ENCODE results near the gene PCDHGB3. TPM values are rescaled to one million over a fixed set of nuclear protein-coding genes. Genes with fewer than 3 reads are reported as not detected.
"Not testable (repeated sequence)": the region's sequence is repeated elsewhere in the genome, so short reads cannot be mapped to it uniquely, and the experiment has no call there.

PCDHGB3 gene
- 1.4 and 1.6 TPM in 2 replicates for total RNA-seq (2014; rRNA removed)
- 0.35 TPM for polyA plus RNA-seq (2012)

GRCh38 chr5:141369994-141370848 is at the start of gene PCDHGB3:
Gene PCDHGB3 (plus strand): TSS chr5:141370242. CDS start chr5:141370395, 153 bp downstream.
- DNase-seq (ENCODE audit: low read depth) = no peak

DNA sequence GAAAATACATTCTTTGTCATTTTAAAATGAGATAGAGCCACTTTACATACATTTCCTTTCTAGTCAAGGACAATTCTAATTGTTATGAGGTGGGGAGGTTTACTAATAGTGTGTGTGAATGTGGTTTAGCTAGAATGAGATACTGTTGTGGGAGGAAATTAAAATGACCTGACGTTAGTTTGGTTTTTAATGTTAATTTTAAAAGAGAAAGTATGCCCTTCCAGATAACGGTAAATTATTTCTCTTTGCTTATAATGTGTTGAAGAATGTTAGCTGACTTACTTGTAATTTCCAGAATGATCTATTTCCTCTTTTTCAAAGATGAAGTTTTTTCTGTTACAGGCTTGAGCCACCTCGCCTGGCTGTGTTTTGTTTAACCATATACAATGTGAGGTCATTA is 47.8 kb upstream of the PCDHGB3 start:
- DNase-seq (ENCODE audit: low read depth) = no peak

DNA sequence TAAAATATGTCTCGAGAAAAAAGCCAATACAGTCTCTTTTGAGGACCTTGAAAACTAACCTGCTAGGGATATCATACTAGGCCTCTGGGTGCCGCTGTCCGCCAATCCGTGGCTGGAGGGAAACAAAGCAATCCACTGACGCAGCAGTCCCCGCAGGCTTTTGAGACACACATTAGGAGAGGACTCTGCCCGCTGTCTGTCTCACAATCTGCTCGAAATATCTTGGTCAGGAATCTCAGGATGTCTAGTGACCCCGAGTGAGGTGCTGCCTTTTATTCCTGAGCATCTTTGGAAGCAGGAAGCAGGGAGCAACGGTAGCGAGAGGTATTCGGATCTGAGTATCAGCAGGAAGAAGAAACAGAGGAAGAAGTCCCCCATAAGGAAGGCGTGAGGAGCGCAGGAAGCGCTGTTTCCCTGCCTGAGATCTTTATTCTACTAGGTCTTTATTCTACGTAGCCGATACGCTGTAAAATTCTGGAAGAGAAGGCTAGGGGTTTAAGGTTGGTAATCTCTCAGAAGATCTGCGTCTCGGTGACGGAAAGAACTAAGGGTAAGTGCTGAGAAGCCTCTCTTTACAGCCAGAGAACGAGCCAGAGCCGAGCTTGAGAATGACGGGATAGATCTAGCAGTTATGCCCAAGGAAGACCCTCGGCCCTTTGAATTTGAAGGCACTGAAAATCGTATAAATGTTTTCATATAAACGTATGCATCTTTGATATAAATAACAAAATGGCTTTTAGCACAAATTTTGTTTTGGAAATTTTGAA is 43.8 kb upstream of the PCDHGB3 start:
- DNase-seq (ENCODE audit: low read depth) = peak; percentile 69

DNA sequence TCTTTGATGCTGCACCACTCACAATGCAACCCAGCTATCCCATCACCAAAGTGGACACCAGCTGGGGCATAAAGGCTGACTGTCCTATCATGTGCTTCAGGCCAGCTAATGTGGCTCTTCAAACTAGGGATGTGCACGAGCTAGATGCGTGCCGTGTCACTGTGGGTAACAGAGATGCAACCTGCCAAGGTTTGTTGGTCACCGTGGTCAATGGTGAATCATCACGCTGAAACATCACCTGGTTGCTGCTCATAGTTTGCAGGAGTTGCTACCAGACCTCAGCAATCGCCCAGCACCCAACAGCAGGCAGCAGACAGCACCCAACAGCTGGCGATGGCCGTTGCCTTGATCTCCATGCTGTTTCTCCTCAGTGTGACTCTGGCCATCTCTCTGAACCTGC is 41.8 kb upstream of the PCDHGB3 start:
- peak; percentile 13 for DNase-seq (ENCODE audit: low read depth)

DNA sequence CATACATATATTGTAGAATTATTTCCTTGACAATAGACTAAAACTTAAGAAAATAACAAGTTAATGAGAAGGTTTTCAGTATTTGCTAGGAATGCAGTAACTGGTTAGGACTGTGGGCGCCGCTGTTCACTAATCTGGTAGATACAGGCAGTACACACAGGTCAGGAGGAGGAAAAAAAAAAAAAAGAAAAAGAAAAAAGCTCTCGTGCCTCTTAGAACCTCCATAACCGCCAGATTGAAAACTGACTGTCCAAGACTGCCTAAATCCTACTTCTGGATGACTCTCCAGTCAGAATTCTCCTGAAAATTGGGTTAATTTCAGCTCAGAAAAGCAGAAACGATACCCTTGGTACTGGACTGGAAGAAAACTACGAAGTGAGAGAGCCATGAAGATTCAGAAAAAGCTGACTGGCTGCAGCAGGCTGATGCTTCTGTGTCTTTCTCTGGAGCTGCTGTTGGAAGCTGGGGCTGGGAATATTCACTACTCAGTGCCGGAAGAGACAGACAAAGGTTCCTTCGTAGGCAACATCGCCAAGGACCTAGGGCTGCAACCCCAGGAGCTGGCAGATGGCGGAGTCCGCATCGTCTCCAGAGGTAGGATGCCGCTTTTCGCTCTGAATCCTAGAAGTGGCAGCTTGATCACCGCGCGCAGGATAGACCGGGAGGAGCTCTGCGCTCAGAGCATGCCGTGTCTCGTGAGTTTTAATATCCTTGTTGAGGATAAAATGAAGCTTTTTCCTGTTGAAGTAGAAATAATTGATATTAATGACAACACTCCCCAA is 39.6 kb upstream of the PCDHGB3 start, which contains the start of gene PCDHGA1:
TSS of gene PCDHGA1 (plus strand) at position 216 of the 782 bp plus-strand sequence.
- peak; percentile 76 for DNase-seq (ENCODE audit: low read depth)

- DNase-seq (ENCODE audit: low read depth) = not testable (repeated sequence)
Measured at GRCh38 chr5:141332571-141332970, 37.5 kb upstream of the PCDHGB3 start.

DNA sequence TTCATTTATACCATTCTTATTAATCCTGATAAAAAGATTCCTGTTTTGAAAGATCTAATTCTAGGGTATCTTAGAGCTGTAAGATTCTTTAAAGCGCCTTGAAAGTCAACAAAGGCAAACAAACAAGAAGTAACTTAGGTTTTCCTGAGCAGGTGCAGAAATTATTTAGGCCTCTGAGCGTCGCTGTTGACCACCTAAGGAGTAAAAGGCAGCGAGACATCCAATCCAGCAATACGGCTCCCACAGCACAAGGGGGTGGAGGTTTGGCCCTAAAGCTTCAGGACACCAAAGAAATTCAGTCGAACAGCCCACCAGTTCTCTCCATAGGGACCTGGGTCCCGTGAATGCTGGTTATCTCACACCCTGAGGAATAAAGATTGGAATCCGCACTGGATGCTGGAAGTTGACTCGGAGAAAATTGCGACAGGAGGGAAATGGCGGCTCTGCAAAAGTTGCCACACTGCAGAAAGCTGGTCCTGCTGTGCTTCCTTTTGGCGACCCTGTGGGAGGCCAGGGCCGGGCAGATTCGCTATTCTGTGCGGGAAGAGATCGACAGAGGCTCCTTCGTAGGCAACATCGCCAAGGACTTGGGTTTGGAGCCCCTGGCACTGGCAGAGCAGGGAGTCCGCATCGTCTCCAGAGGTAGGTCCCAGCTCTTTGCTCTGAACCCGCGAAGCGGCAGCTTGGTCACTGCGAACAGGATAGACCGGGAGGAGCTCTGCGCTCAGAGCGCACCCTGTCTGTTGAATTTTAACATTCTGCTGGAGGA is 31.3 kb upstream of the PCDHGB3 start, which contains the start of gene PCDHGA2:
TSS of gene PCDHGA2 (plus strand) at position 223 of the 769 bp plus-strand sequence.
- peak; percentile 25 for DNase-seq (ENCODE audit: low read depth)

DNA sequence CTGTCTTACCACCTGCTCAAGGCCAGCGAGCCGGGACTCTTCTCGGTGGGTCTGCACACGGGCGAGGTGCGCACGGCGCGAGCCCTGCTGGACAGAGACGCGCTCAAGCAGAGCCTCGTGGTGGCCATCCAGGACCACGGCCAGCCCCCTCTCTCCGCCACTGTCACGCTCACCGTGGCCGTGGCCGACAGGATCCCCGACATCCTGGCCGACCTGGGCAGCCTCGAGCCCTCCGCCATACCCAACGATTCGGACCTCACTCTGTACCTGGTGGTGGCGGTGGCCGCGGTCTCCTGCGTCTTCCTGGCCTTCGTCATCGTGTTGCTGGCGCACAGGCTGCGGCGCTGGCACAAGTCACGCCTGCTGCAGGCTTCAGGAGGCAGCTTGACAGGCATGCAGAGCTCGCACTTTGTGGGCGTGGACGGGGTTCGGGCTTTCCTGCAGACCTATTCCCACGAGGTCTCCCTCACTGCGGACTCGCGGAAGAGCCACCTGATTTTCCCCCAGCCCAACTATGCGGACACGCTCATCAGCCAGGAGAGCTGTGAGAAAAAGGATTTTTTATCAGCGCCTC is 29.2 kb upstream of the PCDHGB3 start:
- not testable (repeated sequence) for DNase-seq (ENCODE audit: low read depth)

- DNase-seq (ENCODE audit: low read depth) = no peak
Measured at GRCh38 chr5:141342773-141343172, 27.3 kb upstream of the PCDHGB3 start.

- DNase-seq (ENCODE audit: low read depth) = no peak
Measured at GRCh38 chr5:141343242-141343952, 26.6 kb upstream of the PCDHGB3 start, which contains the start of gene PCDHGA3. Gene PCDHGA3 (plus strand): TSS chr5:141343829. CDS start chr5:141344034, 205 bp downstream.

DNA sequence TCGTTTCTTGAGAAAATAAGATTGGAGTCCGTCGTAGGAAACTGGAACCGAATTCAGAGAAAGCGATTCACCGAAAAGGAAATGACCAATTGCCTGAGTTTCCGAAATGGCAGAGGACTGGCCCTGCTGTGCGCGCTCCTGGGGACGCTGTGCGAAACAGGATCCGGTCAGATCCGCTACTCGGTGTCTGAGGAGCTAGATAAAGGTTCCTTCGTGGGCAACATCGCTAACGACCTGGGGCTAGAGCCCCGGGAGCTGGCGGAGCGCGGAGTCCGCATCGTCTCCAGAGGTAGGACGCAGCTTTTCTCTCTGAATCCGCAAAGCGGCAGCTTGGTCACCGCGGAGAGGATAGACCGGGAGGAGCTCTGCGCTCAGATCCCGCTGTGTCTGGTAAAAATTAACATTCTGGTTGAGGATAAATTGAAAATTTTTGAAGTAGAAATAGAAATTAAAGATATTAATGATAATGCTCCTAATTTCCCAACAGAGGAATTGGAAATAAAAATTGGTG is 26.0 kb upstream of the PCDHGB3 start:
- no peak for DNase-seq (ENCODE audit: low read depth)

DNA sequence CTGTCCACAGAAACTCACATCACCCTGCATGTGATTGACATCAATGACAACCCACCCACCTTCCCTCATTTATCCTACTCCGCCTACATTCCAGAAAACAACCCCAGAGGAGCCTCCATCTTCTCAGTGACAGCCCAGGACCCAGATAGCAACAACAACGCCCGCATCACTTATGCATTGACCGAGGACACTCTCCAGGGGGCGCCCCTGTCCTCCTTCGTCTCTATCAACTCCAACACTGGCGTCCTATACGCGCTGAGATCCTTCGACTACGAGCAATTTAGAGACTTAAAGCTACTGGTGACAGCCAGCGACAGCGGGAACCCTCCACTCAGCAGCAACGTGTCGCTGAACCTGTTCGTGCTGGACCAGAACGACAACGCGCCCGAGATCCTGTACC is 24.7 kb upstream of the PCDHGB3 start:
- no peak for DNase-seq (ENCODE audit: low read depth)

GRCh38 chr5:141346017-141346416 is 24.0 kb upstream of the PCDHGB3 start:
- DNase-seq (ENCODE audit: low read depth) = not testable (repeated sequence)

- peak; percentile 74 for DNase-seq (ENCODE audit: low read depth)
Measured at GRCh38 chr5:141349917-141350619, 20.0 kb upstream of the PCDHGB3 start, which contains the start of gene PCDHGB1. Gene PCDHGB1 (plus strand): TSS chr5:141350099. CDS start chr5:141350261, 162 bp downstream.

- DNase-seq (ENCODE audit: low read depth) = no peak
Measured at GRCh38 chr5:141351591-141351990, 18.5 kb upstream of the PCDHGB3 start.

- DNase-seq (ENCODE audit: low read depth) = peak; percentile 12
Measured at GRCh38 chr5:141354900-141355469, 15.1 kb upstream of the PCDHGB3 start, which contains the start of gene PCDHGA4. Gene PCDHGA4 (plus strand): TSS chr5:141355021. CDS start chr5:141355108, 87 bp downstream.

GRCh38 chr5:141355641-141356040 is 14.4 kb upstream of the PCDHGB3 start:
- no peak for DNase-seq (ENCODE audit: low read depth)

GRCh38 chr5:141356133-141356532 is 13.9 kb upstream of the PCDHGB3 start:
- no peak for DNase-seq (ENCODE audit: low read depth)
